NCI-H82 treated with DMSO at 0.1 percent for 48 hours (cell line): ENCODE data around the gene PJA1.

Source experiments
- DNase-seq: peaks from one replicate; lab custom pipeline; 2025; ENCODE audit not compliant: unreplicated experiment; lab: John Stamatoyannopoulos, UW

PJA1 gene

GRCh38 chrX:69165087-69165651, at the start of gene PJA1:
Gene PJA1, minus strand, starts transcription at chrX:69165453. Its CDS starts 2,380 bp downstream, at chrX:69163073.
- peak; percentile 58 for DNase-seq

GRCh38 chrX:69214463-69214862, 49.2 kb upstream of the PJA1 start:
- no peak for DNase-seq

DNA sequence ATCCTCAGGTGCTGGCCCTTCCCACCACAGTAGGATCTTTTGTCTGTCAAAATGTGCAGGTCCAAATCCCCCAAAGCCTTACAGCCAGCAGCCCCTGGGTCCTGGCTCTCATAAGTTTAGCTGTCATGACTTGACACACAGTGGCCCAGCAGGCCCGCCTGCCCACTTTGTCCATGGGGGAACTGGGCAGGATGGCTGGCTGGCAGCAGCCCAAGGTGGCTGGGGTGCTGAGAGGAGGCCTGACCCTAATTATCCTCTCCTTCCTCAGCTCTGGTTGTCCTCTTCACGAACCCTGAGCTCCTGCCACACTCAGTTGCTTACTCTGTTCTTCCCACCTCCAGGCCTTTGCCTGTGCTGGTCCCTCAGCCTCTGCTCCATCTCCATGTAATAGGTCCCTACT, 46.4 kb upstream of the PJA1 start:
- no peak for DNase-seq

DNA sequence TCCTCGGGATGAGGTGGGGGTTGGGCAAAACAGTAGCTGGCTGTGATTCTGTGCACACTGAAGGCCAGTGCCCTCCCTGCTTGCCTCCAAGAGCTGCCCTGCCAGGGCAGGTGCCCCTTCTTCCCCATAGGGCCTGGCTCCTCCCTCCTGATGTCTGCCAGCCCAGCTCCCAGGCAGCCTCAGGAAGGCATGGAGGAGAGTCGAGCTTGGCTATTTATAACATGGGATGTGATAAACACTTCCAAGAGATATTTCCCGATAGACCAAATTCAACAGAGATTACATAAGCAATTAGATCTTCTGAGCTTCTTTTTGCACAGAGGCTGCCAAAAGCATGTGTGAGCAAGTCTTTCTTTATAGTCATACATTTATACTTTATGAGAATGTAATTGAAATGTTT, 45.3 kb upstream of the PJA1 start:
- no peak for DNase-seq

DNA sequence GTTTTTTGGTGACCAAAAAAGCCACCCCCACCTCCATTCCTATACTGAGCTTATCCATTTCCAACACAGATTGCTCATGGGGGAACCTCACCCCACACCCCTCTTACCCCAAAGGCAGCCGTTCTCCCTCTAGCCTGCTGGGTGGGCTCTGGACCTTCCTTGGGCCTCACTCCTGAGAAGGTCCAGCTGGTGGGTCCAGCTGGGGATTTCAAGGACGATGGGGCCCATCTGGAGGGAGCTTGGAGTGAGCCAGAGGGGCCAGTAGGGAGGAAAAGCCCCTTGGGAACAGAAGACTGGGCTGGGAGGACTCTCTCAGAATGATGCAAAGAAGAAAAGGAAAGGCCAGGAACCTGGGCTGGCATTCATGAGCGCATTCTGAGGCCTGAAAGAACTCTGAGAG, 42.0 kb upstream of the PJA1 start:
- no peak for DNase-seq

DNA sequence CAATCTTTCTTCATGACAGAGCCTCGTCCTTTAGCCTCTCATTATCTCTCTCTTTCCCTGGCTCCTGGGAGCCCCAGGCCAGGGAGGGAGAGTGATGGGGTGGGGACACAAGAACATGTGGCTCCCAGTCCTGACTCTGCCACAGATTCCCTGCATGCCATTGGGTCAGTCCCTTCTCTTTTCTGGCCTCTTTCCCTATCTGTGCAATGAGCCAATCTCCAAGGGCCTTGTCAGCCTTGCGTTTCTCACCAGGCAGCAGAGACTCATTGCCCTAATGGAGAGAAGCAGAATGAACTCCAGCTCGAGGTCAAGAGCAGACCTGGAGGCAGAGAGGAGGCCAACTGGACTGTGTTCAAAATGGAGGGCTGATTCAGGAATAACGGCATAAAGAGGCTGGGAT, 38.4 kb upstream of the PJA1 start:
- no peak for DNase-seq

DNA sequence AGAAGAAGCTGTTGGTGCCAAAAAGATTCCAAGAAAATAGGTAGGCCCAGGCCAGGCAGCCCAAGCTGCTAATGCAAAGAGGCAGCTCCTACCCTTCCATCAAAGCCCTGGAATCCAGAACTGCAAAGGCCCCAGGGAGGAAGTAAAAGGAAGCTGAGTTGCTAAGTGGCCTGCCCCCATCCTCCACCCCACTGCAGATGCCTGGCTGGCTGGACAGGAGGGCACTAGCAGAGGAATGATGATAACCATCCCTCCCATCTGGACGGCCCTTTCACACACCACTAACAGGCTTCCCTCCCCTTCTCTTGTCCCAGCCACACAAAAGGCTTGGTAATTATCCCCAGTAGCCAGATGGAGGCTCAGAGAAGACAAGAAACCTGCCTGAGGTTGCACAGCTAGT, 32.4 kb upstream of the PJA1 start:
- no peak for DNase-seq

GRCh38 chrX:69196666-69197065, 31.4 kb upstream of the PJA1 start:
- DNase-seq = no peak

GRCh38 chrX:69195810-69196209, 30.6 kb upstream of the PJA1 start:
- no peak for DNase-seq

- no peak for DNase-seq
Measured at GRCh38 chrX:69195192-69195591, 29.9 kb upstream of the PJA1 start.

DNA sequence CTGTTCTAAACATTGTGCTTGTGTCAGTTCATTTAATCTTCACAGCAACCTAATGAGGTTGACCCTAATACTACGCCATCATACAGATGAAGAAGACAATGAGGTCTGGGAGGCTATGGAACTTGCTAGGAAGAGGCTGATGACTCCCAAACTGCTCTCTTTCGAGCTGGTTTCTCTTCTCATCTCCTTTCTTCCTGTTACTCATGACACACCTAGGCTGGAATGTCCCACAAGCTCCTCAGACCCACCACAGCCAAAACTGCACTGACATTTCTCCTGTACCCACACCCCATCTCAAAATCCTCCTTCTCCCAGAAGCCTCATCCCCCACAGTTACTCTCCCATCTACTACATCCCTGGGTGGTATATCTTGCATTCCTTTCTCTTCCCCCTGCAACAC, 27.4 kb upstream of the PJA1 start:
- DNase-seq = no peak

DNA sequence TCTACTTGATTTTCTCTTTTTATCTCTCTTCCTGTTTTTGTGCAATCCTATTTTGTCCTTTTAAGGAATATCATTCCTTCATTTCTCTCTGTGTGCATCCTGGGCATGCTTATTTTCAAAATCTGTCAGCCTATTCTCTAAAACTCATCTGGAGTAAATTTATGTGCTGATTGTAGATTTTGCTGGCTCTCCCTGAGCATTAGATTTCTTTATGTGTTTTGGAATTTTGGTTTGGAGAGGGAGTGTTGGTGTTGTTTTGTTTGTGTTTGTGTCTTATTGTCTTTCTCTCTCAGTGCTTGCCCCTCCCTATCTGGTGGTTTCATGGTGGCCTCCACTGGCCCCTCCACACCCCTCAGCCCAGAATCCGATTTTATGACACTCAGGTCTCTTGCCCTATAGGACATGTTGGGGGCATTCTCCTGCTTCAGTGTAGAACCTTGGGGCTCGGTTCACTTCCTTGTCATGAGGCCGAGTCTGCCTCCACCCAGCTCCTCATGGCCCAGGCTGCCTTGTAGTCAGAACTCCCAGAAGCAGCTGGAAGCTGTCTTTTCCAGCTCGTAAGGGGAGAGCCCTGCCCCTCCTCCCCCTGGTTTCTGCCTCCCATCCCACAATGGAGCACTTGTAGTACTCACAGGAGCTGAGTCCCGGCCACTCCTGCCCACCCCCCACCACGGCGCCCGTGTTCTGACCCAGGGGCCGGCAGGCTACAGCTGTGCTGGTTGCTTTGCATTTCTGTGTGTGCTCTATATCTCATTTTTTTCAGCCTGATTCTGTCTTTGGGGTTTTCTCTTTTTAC, 24.5 kb upstream of the PJA1 start:
- no peak for DNase-seq

GRCh38 chrX:69186651-69187050, 21.4 kb upstream of the PJA1 start:
- no peak for DNase-seq

DNA sequence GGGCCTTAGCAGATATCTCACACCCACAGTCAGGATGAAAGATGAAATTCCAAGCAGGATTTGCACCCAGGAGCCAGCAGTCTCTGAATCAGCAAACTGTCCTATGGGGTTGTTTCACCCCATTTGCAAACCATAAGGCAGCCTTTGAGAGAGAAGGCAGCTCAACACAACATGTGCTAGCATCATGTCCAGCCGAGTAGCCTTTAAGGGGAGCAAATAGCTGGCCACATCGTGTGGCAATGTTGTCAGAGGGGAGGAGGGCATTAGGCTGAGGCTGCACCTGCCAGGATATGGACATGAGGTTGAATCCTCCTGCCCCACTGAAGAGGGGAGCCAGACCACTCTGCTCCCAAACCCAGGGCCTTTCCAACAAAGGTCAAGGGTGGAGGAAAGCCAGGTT, 20.6 kb upstream of the PJA1 start:
- DNase-seq = no peak

DNA sequence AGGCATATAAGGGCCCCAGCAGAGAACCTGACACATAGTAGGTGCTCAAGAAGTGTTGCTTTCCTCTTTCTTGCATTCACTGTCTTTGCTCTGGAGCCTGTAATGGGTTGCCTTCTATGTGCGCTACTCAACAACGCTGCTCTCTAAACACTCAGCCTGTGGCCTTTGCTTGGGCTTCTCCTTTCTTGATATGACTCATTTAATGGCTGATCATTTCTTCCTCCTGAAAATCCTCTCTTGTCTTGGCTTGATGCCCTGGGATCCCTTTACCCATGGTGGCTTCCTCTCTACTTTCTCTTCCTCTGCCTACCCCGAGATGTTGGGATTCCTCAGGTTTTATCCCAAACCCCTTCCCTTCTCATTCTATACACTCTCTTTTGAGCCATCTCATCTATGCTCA, 19.9 kb upstream of the PJA1 start:
- no peak for DNase-seq

GRCh38 chrX:69182818-69183380, 17.6 kb upstream of the PJA1 start:
- no peak for DNase-seq

GRCh38 chrX:69179380-69179911, 14.2 kb upstream of the PJA1 start:
- DNase-seq = peak; percentile 27

DNA sequence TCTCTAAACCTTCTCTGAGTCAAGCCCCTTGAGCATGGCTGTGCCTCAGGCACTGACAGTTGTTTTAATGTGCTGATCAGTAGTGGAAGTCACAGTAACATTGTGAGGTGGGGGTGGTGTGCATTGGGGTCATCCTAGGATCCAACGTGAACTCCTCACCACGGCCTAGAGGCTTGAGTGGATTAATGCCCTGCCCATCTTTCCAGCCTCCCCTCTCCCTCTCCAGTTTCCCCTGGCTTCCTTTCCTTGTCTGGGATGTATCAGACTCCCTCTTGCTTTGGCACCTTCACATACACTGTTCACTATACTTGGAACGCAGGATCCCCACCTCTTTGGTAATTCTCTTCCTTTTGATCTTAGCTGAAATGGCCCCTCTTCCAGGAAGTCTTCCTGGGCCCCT, 13.3 kb upstream of the PJA1 start:
- no peak for DNase-seq

DNA sequence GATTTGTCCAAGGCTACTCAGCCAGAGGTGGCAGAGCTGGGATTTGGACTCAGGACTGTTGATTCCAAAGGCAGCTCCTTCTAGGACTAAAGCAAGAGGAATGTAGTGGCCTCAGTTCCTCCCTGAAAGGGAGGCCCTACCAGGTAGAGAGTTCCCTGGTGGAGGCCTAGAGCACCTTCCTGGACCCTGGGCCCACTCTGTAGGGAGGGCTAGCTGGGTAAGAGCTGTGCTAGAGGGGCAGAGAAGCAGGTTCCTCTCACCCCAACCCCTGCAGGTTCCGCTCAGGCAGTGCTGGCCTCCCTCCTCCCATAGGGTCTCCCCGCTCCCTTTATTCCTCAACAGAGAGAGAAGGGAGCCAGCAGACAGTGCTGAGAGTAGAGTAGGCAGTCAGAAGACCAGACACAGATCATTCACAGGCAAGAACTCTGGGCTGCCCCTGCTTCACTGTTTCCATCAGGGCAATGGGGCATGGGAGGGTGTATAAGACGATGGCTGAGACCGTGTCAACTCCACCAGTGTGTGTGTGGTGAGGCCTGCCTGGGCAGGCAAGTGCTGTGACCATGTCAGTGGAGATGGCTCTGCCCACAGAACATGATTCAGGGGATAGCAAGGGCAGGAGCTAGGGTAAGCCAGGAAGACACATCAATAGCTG, 12.4 kb upstream of the PJA1 start:
- no peak for DNase-seq

DNA sequence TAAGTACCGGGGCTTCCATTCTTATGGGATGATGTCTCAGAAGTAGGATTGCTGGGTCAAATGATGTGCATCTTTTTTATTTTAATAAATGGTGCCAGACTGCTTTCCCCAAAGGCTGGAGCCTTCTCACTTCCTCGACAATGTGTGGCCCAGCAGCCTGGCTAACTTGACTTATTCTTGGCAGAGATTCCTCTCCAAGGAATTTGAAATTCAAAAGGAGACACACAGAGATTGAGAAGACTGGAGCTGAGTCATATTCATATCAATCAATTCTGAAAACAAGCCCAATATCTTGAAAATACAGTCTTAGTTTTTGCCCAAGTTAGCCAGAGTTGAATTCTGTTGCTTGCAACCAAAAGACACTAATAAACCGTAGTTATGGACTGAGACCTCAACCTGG, 10.8 kb upstream of the PJA1 start:
- DNase-seq = no peak

DNA sequence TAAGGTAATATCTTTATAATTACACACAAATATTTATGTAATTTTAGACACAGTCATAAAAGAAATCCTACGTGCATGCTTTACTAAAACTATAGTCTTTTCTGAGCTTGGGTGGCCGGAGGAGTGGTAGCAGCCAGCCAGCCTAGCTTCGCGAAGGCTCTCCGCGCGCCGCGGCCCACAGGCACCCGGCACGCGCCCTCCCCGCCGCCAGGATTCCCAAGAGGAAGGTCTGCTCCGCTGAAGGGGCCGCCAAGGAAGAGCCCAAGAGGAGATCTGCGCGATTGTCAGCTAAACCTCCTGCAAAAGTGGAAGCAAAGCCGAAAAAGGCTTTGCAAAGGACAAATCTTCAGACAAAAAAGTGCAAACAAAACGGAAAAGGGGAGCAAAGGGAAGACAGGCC, 8.7 kb upstream of the PJA1 start:
- DNase-seq = no peak

DNA sequence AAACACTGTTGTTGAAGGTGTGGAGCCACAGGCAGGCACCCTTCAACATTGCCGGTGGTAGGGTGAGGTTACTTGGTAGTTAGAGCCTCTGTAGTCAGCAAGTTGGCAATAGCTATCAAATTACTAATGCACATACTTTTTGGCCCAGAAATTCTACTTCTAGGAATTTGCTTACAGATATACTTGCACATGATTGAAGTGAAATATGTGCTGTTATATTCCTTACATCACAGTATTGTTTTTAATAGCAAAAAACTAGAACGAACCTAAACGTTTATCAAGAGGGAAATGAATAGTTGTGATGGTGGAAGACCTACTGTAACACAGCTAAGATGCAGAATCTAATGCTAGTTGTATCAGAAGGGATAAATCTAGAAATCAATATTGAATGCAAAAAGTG, 7.7 kb upstream of the PJA1 start:
- no peak for DNase-seq
